Caco-2 (cell line): ENCODE results near the gene NFKB1. TPM values are rescaled to one million over a fixed set of nuclear protein-coding genes. Genes with fewer than 3 reads are reported as not detected.

Experiments used
- BruUV-seq: library from RNA; stranded (reverse); fragments of 400-500 nt; replicated peaks from 2 replicates; lab custom pipeline; 2021; lab: Mats Ljungman, UMichigan
- CTCF ChIA-PET: fragments of 300-600 bp; sonication (Branson Sonifier 250); formaldehyde crosslinking; loops from one replicate; lab custom pipeline; 2022; ENCODE audit warnings: antibody characterized with exemption; lab: Charles Lee
- POLR2A ChIA-PET: fragments of 300-600 bp; sonication (Branson Sonifier 250); formaldehyde crosslinking; loops from one replicate; lab custom pipeline; 2022; ENCODE audit warnings: antibody characterized with exemption; lab: Charles Lee
- DNase-seq, 2 experiments: peaks; one replicate each; pipeline versions ENCODE4 v3.0.0 to v3.0.0-alpha.2; 2020 to 2022
- H3K27me3 ChIP-seq: replicated peaks from 2 replicates; pipeline ENCODE4 v1.6.0; 2011; ENCODE audit warnings: low read length; ENCODE audit not compliant: control insufficient read depth, insufficient read depth
- H3K36me3 ChIP-seq: 2 replicates; pipeline ENCODE4 v1.5.1; 2011; ENCODE audit warnings: low read length; ENCODE audit not compliant: control insufficient read depth, insufficient read depth
- H3K4me1 ChIP-seq: fragments of 250-450 bp; sonication (Bioruptor Pico); 2 replicates; pipeline ENCODE4 v1.5.1; 2020; ENCODE audit warnings: mild to moderate bottlenecking
- H3K4me3 ChIP-seq: 2 replicates; pipeline ENCODE4 v1.5.1; 2011; ENCODE audit warnings: low read depth, mild to moderate bottlenecking, control low read depth, low read length
- H3K9me3 ChIP-seq: fragments of 250-450 bp; sonication (Bioruptor Pico); 2 replicates; pipeline ENCODE4 v1.5.1; 2020; ENCODE audit warnings: mild to moderate bottlenecking, moderate library complexity
- H3K27ac Mint-ChIP-seq: one replicate; pipeline ENCODE4 v1.8.0; 2022; ENCODE audit warnings: mixed read lengths; ENCODE audit not compliant: unreplicated experiment
- H3K27me3 Mint-ChIP-seq: one replicate; pipeline ENCODE4 v1.8.0; 2022; ENCODE audit warnings: mixed read lengths; ENCODE audit not compliant: insufficient read depth, unreplicated experiment
- H3K36me3 Mint-ChIP-seq: one replicate; pipeline ENCODE4 v1.8.0; 2022; ENCODE audit warnings: mild to moderate bottlenecking, mixed read lengths; ENCODE audit not compliant: insufficient read depth, unreplicated experiment
- H3K4me1 Mint-ChIP-seq: one replicate; pipeline ENCODE4 v1.8.0; 2022; ENCODE audit warnings: low read depth, mixed read lengths; ENCODE audit not compliant: unreplicated experiment
- H3K4me3 Mint-ChIP-seq: one replicate; pipeline ENCODE4 v1.8.0; 2022; ENCODE audit warnings: mild to moderate bottlenecking, moderate library complexity, mixed read lengths; ENCODE audit not compliant: unreplicated experiment
- H3K9me3 Mint-ChIP-seq: one replicate; pipeline ENCODE4 v1.8.0; 2022; ENCODE audit warnings: mixed read lengths; ENCODE audit not compliant: unreplicated experiment
- CTCF ChIP-seq, 2 experiments: fragments of 200-600 bp in 1 of 2; IDR thresholded peaks; 1 replicate in 1 of 2; 2 replicates in 1 of 2; pipeline versions ENCODE4 v1.5.1 to v1.8.0; 2011 to 2022; ENCODE audit warnings: antibody characterized with exemption in 1 of 2, control low read depth in 1 of 2, inconsistent platforms in 1 of 2, low read depth in 1 of 2, low read length in 1 of 2, mild to moderate bottlenecking in 1 of 2, moderate library complexity in 1 of 2; ENCODE audit not compliant: insufficient read depth in 1 of 2, severe bottlenecking in 1 of 2, unreplicated experiment in 1 of 2
- intact Hi-C: fragments of 100-400 bp; cut with micrococcal nuclease; formaldehyde crosslinking; loops from one replicate; pipeline ENCODE4 v1.10.0; 2022; ENCODE audit not compliant: unreplicated experiment
- total RNA-seq: library from RNA; stranded (reverse); gene quantifications from 2 replicates; pipeline ENCODE4 v1.2.3, GENCODE V29; 2022

Gene NFKB1
- total RNA-seq, 1 experiment from 2014 or later, result 33.0 TPM

- Histone ChIP-seq H3K36me3 (no peaks in the 10 kb centered on the region; the same call in 1 of the 2 replicates), H3K27me3 (no peaks in the 10 kb centered on the region), H3K4me1 (peaks cover 13% of the 10 kb centered on the region; the same call in 1 of the 2 replicates), H3K4me3 (no peak overlapping the region), H3K9me3 (no peaks in the 10 kb centered on the region)
- Mint-ChIP-seq H3K27ac (no peak overlapping the region), H3K27me3 (no peaks in the 10 kb centered on the region), H3K4me3 (no peak overlapping the region), H3K36me3 (peaks cover 5% of the 10 kb centered on the region), H3K9me3 (no peaks in the 10 kb centered on the region), H3K4me1 (peaks cover 25% of the 10 kb centered on the region)
- TF ChIP-seq CTCF (IDR thresholded peaks at IDR 0.05; ENCODE audit: insufficient read depth in 1 of 2, low read depth in 1 of 2, low read length in 1 of 2, severe bottlenecking in 1 of 2, unreplicated experiment in 1 of 2), result no peak
- CTCF ChIA-PET, result no interaction called here
- DNase-seq, result no peak
- BruUV-seq, result no TSS peak
- POLR2A ChIA-PET, result no interaction called here
- intact Hi-C loops, result no loop called here
Observed at GRCh38 chr4:102525504-102525903, 24.3 kb downstream of the NFKB1 start.

- Mint-ChIP-seq H3K4me1 (peaks cover 27% of the 10 kb centered on the region), H3K9me3 (no peaks in the 10 kb centered on the region), H3K27ac (no peak overlapping the region), H3K4me3 (no peak overlapping the region), H3K36me3 (peaks cover 5% of the 10 kb centered on the region), H3K27me3 (no peaks in the 10 kb centered on the region)
- TF ChIP-seq CTCF (IDR thresholded peaks at IDR 0.05; ENCODE audit: insufficient read depth in 1 of 2, low read depth in 1 of 2, low read length in 1 of 2, severe bottlenecking in 1 of 2, unreplicated experiment in 1 of 2), result no peak
- intact Hi-C loops, result no loop called here
- Histone ChIP-seq H3K9me3 (no peaks in the 10 kb centered on the region), H3K36me3 (no peaks in the 10 kb centered on the region; the same call in 1 of the 2 replicates), H3K4me3 (no peak overlapping the region), H3K4me1 (peaks cover 13% of the 10 kb centered on the region; the same call in 1 of the 2 replicates), H3K27me3 (no peaks in the 10 kb centered on the region)
- ChIA-PET POLR2A (no interaction called here), CTCF (no interaction called here)
- BruUV-seq, result no TSS peak
- no peak for DNase-seq
Observed at GRCh38 chr4:102526532-102526931, 25.4 kb downstream of the NFKB1 start.

GRCh38 chr4:102527695-102528283 is 26.6 kb downstream of the NFKB1 start:
- Histone ChIP-seq H3K27me3 (no peaks in the 10 kb centered on the region), H3K4me1 (peaks cover 13% of the 10 kb centered on the region; the same call in 1 of the 2 replicates), H3K36me3 (no peaks in the 10 kb centered on the region; the same call in 1 of the 2 replicates), H3K4me3 (no peak overlapping the region), H3K9me3 (no peaks in the 10 kb centered on the region)
- no peaks in the 10 kb centered on the region for H3K27me3 Mint-ChIP-seq
- H3K27ac Mint-ChIP-seq, result no peak overlapping the region
- intact Hi-C loops, result no loop called here
- no TSS peak for BruUV-seq
- no peak for TF ChIP-seq CTCF (IDR thresholded peaks at IDR 0.05; ENCODE audit: insufficient read depth in 1 of 2, low read depth in 1 of 2, low read length in 1 of 2, severe bottlenecking in 1 of 2, unreplicated experiment in 1 of 2)
- no peak overlapping the region for H3K4me3 Mint-ChIP-seq
- ChIA-PET CTCF (no interaction called here), POLR2A (no interaction called here)
- DNase-seq, result no peak
- no peaks in the 10 kb centered on the region for H3K9me3 Mint-ChIP-seq
- peaks cover 27% of the 10 kb centered on the region for H3K4me1 Mint-ChIP-seq
- H3K36me3 Mint-ChIP-seq, result peaks cover 5% of the 10 kb centered on the region
